ENCODE measurements around the gene ERVK3-1. TPM values are rescaled to one million over a fixed set of nuclear protein-coding genes. Genes with fewer than 3 reads are reported as not detected.
"Not testable (repeated sequence)": the region's sequence is repeated elsewhere in the genome, so short reads cannot be mapped to it uniquely, and the experiment has no call there.

The ERVK3-1 gene
- total and polyA plus RNA-seq, 11 donors = 12.8 to 61.1 (median 24.3) TPM

GRCh38 chr19:58310685-58311084 is 5.5 kb downstream of the ERVK3-1 start:
- peak in 4 of 5 donors; percentile 28 to 57 (median 42) for DNase-seq
- peak in 2 of 4 donors; percentile 39 to 49 for ATAC-seq
- H3K27me3 ChIP-seq, H3K9me3 ChIP-seq, H3K4me3 ChIP-seq, H3K27ac ChIP-seq: not testable (repeated sequence)
- TF ChIP-seq CTCF (IDR thresholded peaks at IDR 0.05) = peak; percentile 40 to 70 (median 58)
- peaks cover 0 to 16% (median 13%) of the 10 kb centered on the region in 12 donors for H3K4me1 ChIP-seq
- WGBS, 4 donors = 39 to 52% (median 43%) methylated on average over 12 to 13 of the region's 13 CpGs
- peaks cover 0 to 85% (median 80%) of the 10 kb centered on the region in 9 donors for H3K36me3 ChIP-seq
- intact Hi-C loops (cut with DNase I) = loop anchor here in 2 of 10 donors (5.0 to 10.0 kb wide), 2 partner anchors 128 to 286 kb away; partner anchors contain the start of gene ZNF274 (in 1 of the 2)

DNA sequence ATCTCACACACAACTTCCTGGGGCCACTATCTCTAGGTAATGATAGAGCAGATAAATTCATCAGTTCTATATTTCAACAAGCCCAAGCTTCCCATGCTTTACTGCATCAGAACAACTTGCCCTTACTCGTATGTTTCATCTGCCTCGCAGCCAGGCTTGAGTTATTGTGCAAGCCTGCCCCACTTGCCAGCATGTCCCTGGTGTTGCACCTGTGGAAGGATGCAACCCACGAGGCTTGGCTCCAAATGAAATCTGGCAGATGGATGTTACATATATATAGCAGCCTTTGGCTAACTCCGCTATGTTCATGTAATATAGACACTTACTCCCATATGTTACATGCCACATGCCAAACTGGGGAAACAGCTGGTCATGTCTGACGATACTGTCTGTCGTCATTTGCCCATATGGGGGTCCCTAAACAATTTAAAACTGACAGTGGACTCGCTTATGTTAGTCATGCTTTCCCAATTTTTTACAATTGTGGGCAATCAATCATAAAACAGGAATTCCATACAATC is 6.2 kb downstream of the ERVK3-1 start:
- ATAC-seq = no peak
- 90 to 95% (median 90%) methylated on average over 7 of the region's 7 CpGs for WGBS, 4 donors
- TF ChIP-seq CTCF (IDR thresholded peaks at IDR 0.05) (no peak), POLR2A (IDR thresholded peaks at IDR 0.05) (no peak)
- peaks cover 0 to 92% (median 82%) of the 10 kb centered on the region in 9 donors for H3K36me3 ChIP-seq
- no peak for DNase-seq
- intact Hi-C loops (cut with DNase I) = loop anchor here in 2 of 10 donors (5.0 to 10.0 kb wide), 2 partner anchors 129 to 287 kb away; partner anchors contain the start of gene ZNF274 (in 1 of the 2)
- H3K4me3 ChIP-seq = no peak overlapping the region
- H3K4me1 ChIP-seq = peaks cover 0 to 9% (median 5%) of the 10 kb centered on the region in 12 donors
- H3K27ac ChIP-seq = no peak overlapping the region
- no peaks in the 10 kb centered on the region for H3K27me3 ChIP-seq
- H3K9me3 ChIP-seq = no peaks in the 10 kb centered on the region

DNA sequence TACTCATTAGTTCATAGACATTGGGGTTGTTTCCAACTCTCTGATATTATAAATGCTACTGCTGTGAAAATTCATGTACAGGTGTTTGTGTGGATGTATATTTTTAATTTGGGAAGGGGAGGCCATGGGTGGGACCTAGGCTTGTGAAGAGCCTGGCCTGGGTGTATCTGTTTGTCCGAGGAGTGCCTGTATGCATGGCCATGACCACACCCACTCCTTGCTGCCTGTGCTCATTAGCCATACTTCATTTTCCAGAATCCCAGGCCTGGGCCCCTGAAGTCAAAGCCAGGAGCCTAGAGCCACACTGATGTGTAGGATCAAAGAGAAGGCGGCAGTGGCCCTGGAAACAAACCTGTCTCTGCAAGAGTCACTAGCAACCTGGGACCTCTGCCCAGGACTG is 10.4 kb downstream of the ERVK3-1 start:
- ATAC-seq = no peak
- H3K9me3 ChIP-seq = no peaks in the 10 kb centered on the region

More for the DNA sequence above, 10.4 kb downstream of the ERVK3-1 start:
- H3K4me3 ChIP-seq = no peak overlapping the region
- DNase-seq = no peak
- intact Hi-C loops (cut with DNase I) = loop anchor here in 1 of 10 donors (10.0 kb wide), 1 partner anchor 291 kb away; no protein-coding TSS in a partner anchor
- no peaks in the 10 kb centered on the region for H3K27me3 ChIP-seq
- peaks cover 0 to 1% (median 0%) of the 10 kb centered on the region in 12 donors for H3K4me1 ChIP-seq
- 94 to 98% (median 95%) methylated on average over 2 of the region's 2 CpGs for WGBS, 4 donors
- TF ChIP-seq CTCF (IDR thresholded peaks at IDR 0.05) = no peak
- no peak for TF ChIP-seq POLR2A (IDR thresholded peaks at IDR 0.05)
- no peak overlapping the region for H3K27ac ChIP-seq
- peaks cover 0 to 57% (median 51%) of the 10 kb centered on the region in 9 donors for H3K36me3 ChIP-seq
